Measurements from ENCODE around the gene CSMD2.

GRCh38 chr1:34013958-34014737 is 150.9 kb downstream of the CSMD2 start:
- TF ChIP-seq EP300 (IDR thresholded peaks at IDR 0.05; ENCODE audit: borderline replicate concordance) = no peak
- TF ChIP-seq CEBPB (IDR thresholded peaks at IDR 0.05) = no peak
- TF ChIP-seq TAF1 (IDR thresholded peaks at IDR 0.05; ENCODE audit: low read depth) = no peak
- no peak for TF ChIP-seq FOXM1 (IDR thresholded peaks at IDR 0.05; ENCODE audit: borderline replicate concordance, low read depth)
- TF ChIP-seq CREB1 (IDR thresholded peaks at IDR 0.05; ENCODE audit: low read depth) = no peak
- no peak for TF ChIP-seq ZBTB7A (IDR thresholded peaks at IDR 0.05; ENCODE audit: low read depth)
- TF ChIP-seq RAD21 (IDR thresholded peaks at IDR 0.05; ENCODE audit: low read depth) = peak; percentile 42; the same call in 1 of the 2 replicates
- no peak for TF ChIP-seq TEAD4 (IDR thresholded peaks at IDR 0.05)
- TF ChIP-seq YY1 (IDR thresholded peaks at IDR 0.05; ENCODE audit: low read depth) = no peak
- TF ChIP-seq, protein P1, sequence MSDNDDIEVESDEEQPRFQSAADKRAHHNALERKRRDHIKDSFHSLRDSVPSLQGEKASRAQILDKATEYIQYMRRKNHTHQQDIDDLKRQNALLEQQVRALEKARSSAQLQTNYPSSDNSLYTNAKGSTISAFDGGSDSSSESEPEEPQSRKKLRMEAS (IDR thresholded peaks at IDR 0.05) = no peak
- TF ChIP-seq NFIC (IDR thresholded peaks at IDR 0.05) = no peak
- TF ChIP-seq USF1 (IDR thresholded peaks at IDR 0.05) = no peak
